GM23248 (cell line): Measurements from ENCODE around the gene MICU1.

Experiments used
- EZH2 ChIP-seq: fragments of 200-600 bp; sonication (generic); IDR thresholded peaks from 2 replicates; pipeline ENCODE4 v1.6.1; 2018; ENCODE audit warnings: antibody characterized with exemption, mild to moderate bottlenecking; ENCODE audit not compliant: insufficient read depth, poor library complexity, severe bottlenecking
- EZH2phosphoT487 ChIP-seq: fragments of 200-600 bp; sonication (generic); IDR thresholded peaks from 2 replicates; pipeline ENCODE4 v1.6.1; 2018; ENCODE audit warnings: antibody characterized with exemption, moderate library complexity, mild to moderate bottlenecking, low read depth; ENCODE audit not compliant: insufficient read depth

DNA sequence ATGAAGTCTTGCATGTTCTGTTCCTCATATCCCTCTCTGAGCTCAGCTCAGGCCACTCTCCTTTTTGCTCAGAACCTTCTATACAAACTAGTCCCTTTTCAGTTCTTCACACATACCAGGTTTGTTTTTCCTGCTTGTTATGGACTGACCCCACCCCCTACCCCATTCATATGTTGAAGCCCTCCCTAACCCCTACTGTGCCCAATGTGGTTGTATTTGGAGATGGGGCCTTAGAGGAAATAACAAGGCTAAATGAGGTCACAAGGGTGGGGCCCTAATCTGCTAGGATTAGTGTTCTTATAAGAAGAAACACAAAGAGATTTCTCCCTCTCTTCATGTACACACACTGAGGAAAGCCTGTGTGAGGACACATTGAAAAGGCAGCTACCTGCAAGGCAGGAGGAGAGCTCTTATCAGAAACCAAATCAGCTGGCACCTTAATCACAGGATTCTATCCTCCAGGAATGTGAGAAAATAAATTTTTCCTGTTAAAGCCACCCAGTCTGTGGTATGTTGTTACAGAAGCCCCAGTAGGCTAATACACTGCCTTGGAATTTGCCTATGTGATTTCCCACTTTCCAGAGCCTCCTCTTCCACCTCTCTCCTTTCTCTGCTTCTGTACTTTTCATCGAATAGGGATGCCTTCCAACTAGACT lies 203.9 kb downstream of the MICU1 start:
- no peak for TF ChIP-seq EZH2
- TF ChIP-seq EZH2phosphoT487 = no peak
